UCSD-AML1 (cell line): ENCODE measurements around the gene MTOR.
"Not testable (repeated sequence)": the region's sequence is repeated elsewhere in the genome, so short reads cannot be mapped to it uniquely, and the experiment has no call there.

Experiments
- DNase-seq: peaks from one replicate; lab custom pipeline; 2025; ENCODE audit not compliant: unreplicated experiment; lab: John Stamatoyannopoulos, UW

The MTOR gene

GRCh38 chr1:11281518-11282331 lies 19.4 kb upstream of the MTOR start:
- no peak for DNase-seq

DNA sequence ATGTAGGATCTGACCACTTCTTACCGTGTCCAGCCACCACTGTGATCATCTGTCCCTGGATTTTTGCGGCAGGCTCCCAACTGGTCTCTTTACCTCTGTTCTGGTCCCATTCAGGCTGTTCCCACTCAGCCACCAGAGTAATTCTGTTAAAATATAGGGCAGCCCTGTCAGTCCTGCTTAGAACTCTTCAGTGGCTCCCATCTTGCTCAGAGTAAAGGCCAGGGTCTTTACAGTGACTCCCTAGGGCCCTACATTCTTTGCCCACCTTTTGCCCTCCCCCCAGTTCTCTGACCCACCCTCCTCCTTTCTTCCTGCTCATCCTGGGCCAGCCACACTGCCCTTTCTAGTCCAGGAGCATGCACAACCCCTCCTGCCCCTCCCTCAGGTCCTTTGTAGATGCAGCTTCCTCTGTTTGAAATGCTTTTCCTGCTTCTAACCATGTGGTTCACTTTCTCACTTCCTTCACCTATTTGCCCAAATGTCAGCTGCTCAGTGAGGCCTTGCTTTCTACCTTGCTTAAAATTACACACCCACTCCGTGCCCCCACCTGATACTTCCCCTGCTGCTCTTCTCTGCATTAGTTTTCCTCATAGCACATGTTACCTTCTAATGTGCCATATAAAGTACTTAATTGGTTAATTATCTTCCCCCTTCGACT lies 18.5 kb upstream of the MTOR start:
- DNase-seq: no peak

GRCh38 chr1:11279630-11280029 lies 17.3 kb upstream of the MTOR start:
- DNase-seq: no peak

GRCh38 chr1:11279152-11279551 lies 16.8 kb upstream of the MTOR start:
- no peak for DNase-seq

GRCh38 chr1:11273595-11274234 lies 11.4 kb upstream of the MTOR start:
- DNase-seq: no peak

DNA sequence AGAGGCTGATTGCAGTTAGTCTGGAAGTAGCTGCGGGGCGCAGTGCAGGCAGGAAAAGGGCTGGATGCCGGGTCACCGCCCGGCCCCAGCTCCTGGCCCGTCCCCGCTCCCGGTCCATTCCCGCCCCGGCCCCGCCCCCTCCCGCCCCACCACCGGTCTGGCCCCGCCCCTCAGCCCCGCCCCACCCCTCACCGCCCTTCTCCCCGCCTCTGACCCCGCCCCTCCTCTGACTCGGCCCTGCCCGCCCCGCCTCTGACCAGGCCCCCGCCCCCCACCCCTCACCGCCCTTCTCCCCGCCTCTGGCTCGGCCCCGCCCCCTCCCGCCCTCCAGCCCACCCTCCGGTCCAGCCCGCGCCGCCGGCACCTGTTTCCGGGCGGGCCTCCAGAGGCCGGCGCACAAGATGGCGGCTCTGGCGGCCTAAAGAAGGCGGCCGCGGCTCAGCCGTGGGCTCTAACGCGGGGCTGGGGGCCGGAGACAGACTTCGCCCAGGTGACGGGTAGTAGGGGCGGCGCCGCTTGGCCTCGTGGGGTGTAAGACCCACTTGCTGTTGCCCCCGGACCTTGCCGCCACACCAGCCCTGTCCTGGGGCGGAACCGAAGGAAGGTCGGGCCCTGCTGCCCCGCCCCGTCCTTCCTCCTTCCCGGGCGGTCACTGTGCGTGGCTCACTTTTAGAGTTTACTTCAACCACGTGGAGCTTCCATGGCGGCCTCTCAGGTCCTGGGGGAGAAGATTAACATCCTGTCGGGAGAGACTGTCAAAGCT lies 10.7 kb upstream of the MTOR start, which contains the start of gene UBIAD1:
Gene UBIAD1, plus strand, starts transcription at position 367 of the 763 bp plus-strand sequence. Its CDS starts 334 bp downstream, at position 701.
- DNase-seq: peak; percentile 91

DNA sequence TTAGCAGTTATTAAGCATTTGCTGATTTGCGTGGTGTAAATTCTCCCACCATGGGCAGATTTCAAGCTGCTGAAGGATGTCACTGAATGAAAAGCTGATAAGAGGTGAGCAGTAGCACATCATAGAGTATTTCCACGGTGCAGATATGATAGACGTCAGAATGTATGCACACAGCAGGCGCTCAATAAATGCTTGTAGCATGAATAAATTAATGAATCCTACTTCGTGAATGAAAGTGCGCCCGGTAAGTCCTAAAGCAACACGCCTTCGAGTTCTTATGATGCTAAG lies 10.1 kb upstream of the MTOR start:
- DNase-seq: no peak

- not testable (repeated sequence) for DNase-seq
Measured at GRCh38 chr1:11267350-11268337, 5.3 kb upstream of the MTOR start.

DNA sequence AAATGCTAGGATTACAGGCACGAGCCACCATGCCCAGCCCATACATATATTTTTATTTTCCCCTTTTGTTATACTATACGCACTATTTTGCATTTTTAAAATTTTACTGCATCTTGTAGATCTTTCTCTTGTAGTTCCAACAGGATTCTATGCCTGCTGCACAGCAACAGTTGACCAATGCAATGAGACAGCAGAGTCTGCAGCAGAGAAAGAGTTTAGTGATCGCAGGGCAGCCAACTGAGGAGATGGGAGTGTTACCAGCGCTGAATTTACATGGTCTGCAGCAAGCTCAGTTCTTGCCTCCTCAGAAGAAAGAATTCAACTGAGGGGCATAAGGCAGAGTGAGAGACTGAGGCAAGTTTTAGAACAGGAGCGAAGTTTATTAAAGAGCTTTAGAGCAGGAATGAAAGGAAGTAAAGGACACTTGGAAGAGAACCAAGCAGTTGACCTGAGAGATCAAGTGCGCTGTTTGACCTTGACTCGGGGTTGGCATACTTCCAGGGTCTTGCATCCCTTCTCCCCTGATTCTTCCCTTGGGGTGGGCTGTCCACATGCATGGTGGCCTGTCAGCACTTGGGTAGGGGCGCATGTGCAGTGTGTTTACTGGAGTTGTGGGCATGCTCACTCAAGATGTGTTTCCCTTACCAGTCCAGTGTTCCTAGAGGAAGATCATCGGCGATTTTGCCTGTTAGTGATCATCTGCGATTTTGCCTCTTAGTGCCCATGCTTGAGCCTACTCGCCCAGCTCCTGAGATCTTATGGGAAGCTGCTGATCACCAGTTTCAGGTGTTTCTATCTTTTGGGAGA lies 4.1 kb upstream of the MTOR start:
- DNase-seq: no peak

GRCh38 chr1:11256299-11256698 lies 6.1 kb downstream of the MTOR start:
- no peak for DNase-seq

DNA sequence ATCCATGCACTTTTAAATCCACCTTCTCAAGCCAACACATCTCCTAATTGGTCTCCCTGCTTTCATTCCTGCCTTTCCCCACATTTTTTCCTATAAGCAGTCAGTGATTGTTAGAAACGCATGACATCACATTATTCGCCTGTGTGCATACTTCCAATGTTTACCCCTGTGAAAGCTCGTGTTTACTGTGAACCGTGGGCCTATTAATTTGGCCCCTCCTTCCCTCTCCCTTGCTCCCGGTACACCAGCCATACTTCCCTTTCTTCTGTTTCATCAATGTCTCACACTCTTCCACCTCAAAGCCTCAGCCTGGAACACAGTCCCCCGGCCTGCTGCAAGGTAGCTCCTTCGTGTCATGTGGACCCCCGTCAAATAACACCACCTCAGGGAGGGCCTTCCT lies 9.1 kb downstream of the MTOR start:
- DNase-seq: no peak

GRCh38 chr1:11252538-11252937 lies 9.8 kb downstream of the MTOR start:
- DNase-seq: no peak

- DNase-seq: no peak
Measured at GRCh38 chr1:11248169-11248568, 14.2 kb downstream of the MTOR start.

GRCh38 chr1:11245904-11246719 lies 16.2 kb downstream of the MTOR start:
- no peak for DNase-seq

- no peak for DNase-seq
Measured at GRCh38 chr1:11245248-11245647, 17.1 kb downstream of the MTOR start.

- DNase-seq: no peak
Measured at GRCh38 chr1:11238311-11238710, 24.0 kb downstream of the MTOR start.

DNA sequence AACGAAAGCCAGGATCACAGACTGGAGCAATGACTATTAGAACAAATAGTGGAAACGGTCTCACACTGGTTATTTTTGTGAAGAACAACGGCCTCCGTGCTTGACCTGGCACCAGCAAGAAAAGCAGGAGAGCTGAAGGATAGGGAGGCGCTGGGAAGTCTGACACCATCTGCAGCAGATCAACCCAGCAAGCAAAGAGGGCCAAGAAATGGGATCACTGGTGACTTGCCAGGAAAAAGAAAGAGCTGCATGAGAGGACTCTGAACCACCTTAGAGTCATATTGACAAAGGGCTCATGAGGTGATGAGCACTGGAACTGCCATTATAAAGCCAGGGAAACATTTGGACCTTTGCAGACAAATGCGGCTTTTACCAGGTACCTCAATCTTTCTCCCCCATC lies 25.0 kb downstream of the MTOR start:
- no peak for DNase-seq

DNA sequence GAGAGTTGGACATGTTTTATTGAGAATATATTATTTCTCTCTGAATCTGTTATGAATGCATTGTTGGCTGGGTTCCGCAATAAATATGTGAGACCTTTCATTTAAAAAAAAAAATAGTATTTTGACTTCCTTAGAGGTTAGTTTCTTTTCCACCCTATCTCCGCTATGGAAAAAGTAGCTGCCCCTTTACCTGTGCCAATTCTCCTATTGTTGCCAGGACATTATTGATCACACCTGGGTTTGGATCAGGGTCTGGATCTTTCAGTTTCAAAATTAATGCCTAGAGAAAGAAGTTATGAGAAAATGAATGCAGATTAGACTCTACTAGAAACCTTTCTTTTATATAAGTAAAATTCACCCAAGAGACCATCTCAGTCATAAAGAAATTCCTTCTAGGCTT lies 29.1 kb downstream of the MTOR start:
- DNase-seq: no peak

- no peak for DNase-seq
Measured at GRCh38 chr1:11229203-11229602, 33.1 kb downstream of the MTOR start.
